Measurements from ENCODE around the gene DDX39B.
"Not testable (repeated sequence)": the region's sequence is repeated elsewhere in the genome, so short reads cannot be mapped to it uniquely, and the experiment has no call there.

The DDX39B gene

GRCh38 chr6:31541658-31542521 is at the start of gene DDX39B:
TSS of gene DDX39B (minus strand) at chr6:31542003. CDS start at chr6:31540532, 1,471 bp downstream.
- peak within 1 kb of the TSS; percentile 94 for H3K27ac ChIP-seq
- no peak for TF ChIP-seq CTCF (conservative IDR thresholded peaks at IDR 0.05)

- not testable (repeated sequence) for H3K27ac ChIP-seq
Observed at GRCh38 chr6:31590691-31591090, 48.9 kb upstream of the DDX39B start.

- H3K27ac ChIP-seq = no peak overlapping the region
- TF ChIP-seq CTCF (conservative IDR thresholded peaks at IDR 0.05) = no peak
Observed at GRCh38 chr6:31588871-31589650, 47.3 kb upstream of the DDX39B start.

- no peak for TF ChIP-seq CTCF (conservative IDR thresholded peaks at IDR 0.05)
- H3K27ac ChIP-seq = no peak overlapping the region
Observed at GRCh38 chr6:31587791-31588777, 46.3 kb upstream of the DDX39B start.

GRCh38 chr6:31586599-31587281 is 44.9 kb upstream of the DDX39B start:
- no peak for TF ChIP-seq CTCF (conservative IDR thresholded peaks at IDR 0.05)
- H3K27ac ChIP-seq = no peak overlapping the region

- no peak for TF ChIP-seq CTCF (conservative IDR thresholded peaks at IDR 0.05)
- no peak within 1 kb of the TSS for H3K27ac ChIP-seq
Observed at GRCh38 chr6:31586008-31586407, 44.2 kb upstream of the DDX39B start, which contains the start of gene LST1. TSS of gene LST1 (plus strand) at chr6:31586277. CDS start at chr6:31587300, 1,023 bp downstream.

- TF ChIP-seq CTCF (conservative IDR thresholded peaks at IDR 0.05) = no peak; the same call in 1 of the 2 replicates
- no peak overlapping the region for H3K27ac ChIP-seq
Observed at GRCh38 chr6:31585491-31585890, 43.7 kb upstream of the DDX39B start.

All from VCaP (cell line).